Esophagus muscularis mucosa (tissue), 4 donors: ENCODE data around the gene TSSC4.

Source experiments
- EP300 ChIP-seq: sonication (generic); formaldehyde crosslinking; IDR thresholded peaks from one replicate; pipeline ENCODE4 v1.6.1; 2017; ENCODE audit warnings: antibody characterized with exemption
- POLR2A ChIP-seq: fragments of 450-650 bp; IDR thresholded peaks from one replicate; pipeline ENCODE4 v1.6.1; 2017; ENCODE audit warnings: antibody characterized with exemption, moderate library complexity, mild to moderate bottlenecking, low read depth
- TF ChIP-seq, protein P1 (sequence below), 3 experiments: fragments of 200-600 bp in 2 of 3; fragments of 450-650 bp in 1 of 3; sonication (generic) in 2 of 3; IDR thresholded peaks; one replicate each; pipeline ENCODE4 v1.5.1; 2017 to 2019; ENCODE audit warnings: antibody characterized with exemption in 3 of 3, mild to moderate bottlenecking in 2 of 3, moderate library complexity in 1 of 3

DNA sequence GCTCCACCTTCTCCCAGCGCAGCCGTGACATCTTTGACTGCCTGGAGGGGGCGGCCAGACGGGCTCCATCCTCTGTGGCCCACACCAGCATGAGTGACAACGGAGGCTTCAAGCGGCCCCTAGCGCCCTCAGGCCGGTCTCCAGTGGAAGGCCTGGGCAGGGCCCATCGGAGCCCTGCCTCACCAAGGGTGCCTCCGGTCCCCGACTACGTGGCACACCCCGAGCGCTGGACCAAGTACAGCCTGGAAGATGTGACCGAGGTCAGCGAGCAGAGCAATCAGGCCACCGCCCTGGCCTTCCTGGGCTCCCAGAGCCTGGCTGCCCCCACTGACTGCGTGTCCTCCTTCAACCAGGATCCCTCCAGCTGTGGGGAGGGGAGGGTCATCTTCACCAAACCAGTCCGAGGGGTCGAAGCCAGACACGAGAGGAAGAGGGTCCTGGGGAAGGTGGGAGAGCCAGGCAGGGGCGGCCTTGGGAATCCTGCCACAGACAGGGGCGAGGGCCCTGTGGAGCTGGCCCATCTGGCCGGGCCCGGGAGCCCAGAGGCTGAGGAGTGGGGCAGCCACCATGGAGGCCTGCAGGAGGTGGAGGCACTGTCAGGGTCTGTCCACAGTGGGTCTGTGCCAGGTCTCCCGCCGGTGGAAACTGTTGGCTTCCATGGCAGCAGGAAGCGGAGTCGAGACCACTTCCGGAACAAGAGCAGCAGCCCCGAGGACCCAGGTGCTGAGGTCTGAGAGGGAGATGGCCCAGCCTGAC, 2.5 kb downstream of the TSSC4 start:
- TF ChIP-seq EP300 (no peak), POLR2A (no peak)
- TF ChIP-seq, protein P1, sequence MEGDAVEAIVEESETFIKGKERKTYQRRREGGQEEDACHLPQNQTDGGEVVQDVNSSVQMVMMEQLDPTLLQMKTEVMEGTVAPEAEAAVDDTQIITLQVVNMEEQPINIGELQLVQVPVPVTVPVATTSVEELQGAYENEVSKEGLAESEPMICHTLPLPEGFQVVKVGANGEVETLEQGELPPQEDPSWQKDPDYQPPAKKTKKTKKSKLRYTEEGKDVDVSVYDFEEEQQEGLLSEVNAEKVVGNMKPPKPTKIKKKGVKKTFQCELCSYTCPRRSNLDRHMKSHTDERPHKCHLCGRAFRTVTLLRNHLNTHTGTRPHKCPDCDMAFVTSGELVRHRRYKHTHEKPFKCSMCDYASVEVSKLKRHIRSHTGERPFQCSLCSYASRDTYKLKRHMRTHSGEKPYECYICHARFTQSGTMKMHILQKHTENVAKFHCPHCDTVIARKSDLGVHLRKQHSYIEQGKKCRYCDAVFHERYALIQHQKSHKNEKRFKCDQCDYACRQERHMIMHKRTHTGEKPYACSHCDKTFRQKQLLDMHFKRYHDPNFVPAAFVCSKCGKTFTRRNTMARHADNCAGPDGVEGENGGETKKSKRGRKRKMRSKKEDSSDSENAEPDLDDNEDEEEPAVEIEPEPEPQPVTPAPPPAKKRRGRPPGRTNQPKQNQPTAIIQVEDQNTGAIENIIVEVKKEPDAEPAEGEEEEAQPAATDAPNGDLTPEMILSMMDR (IDR thresholded peaks at IDR 0.05) = no peak
